ENCODE measurements around the gene HADHA. TPM values are rescaled to one million over a fixed set of nuclear protein-coding genes. Genes with fewer than 3 reads are reported as not detected.

The HADHA gene
- total and polyA plus RNA-seq, 2 donors from 2014 or later, result 135 to 171 TPM

GRCh38 chr2:26237868-26238267 is 6.6 kb downstream of the HADHA start:
- intact Hi-C loops (cut with DNase I), result no loop called here

GRCh38 chr2:26235089-26235488 is 9.3 kb downstream of the HADHA start:
- TF ChIP-seq CTCF (IDR thresholded peaks at IDR 0.05; ENCODE audit: borderline replicate concordance, extremely low read depth, insufficient read depth), result no peak
- intact Hi-C loops (cut with DNase I), result no loop called here
- H3K36me3 ChIP-seq (ENCODE audit: control insufficient read depth in 2 of 3, insufficient read depth in 3 of 3, low read length in 3 of 3), result peaks cover 9 to 50% (median 40%) of the 10 kb centered on the region in 3 donors

More at GRCh38 chr2:26237868-26238267, 6.6 kb downstream of the HADHA start:
- Histone ChIP-seq H3K27ac (ENCODE audit: low read depth in 2 of 2, low read length in 2 of 2) (no peak overlapping the region), H3K4me1 (ENCODE audit: control insufficient read depth in 2 of 3, insufficient read depth in 2 of 3, low read depth in 1 of 3, low read length in 3 of 3) (peaks cover 0 to 22% (median 3%) of the 10 kb centered on the region in 3 donors), H3K4me3 (ENCODE audit: low read length in 3 of 3) (no peak overlapping the region), H3K27me3 (ENCODE audit: control insufficient read depth, insufficient read depth, low read length) (no peaks in the 10 kb centered on the region), H3K9ac (ENCODE audit: low read length in 3 of 3) (no peak overlapping the region), H3K9me3 (ENCODE audit: control insufficient read depth in 2 of 3, insufficient read depth in 1 of 3, low read length in 3 of 3) (no peaks in the 10 kb centered on the region), H3K36me3 (ENCODE audit: control insufficient read depth in 2 of 3, insufficient read depth in 3 of 3, low read length in 3 of 3) (peaks cover 9 to 43% (median 31%) of the 10 kb centered on the region in 3 donors)
- DNase-seq (no peak), FAIRE-seq (no peak)
- TF ChIP-seq CTCF (IDR thresholded peaks at IDR 0.05; ENCODE audit: borderline replicate concordance, extremely low read depth, insufficient read depth), result no peak

GRCh38 chr2:26230806-26231205 is 13.6 kb downstream of the HADHA start:
- peaks cover 9 to 65% (median 45%) of the 10 kb centered on the region in 3 donors for H3K36me3 ChIP-seq (ENCODE audit: control insufficient read depth in 2 of 3, insufficient read depth in 3 of 3, low read length in 3 of 3)
- no peak overlapping the region for H3K27ac ChIP-seq (ENCODE audit: low read depth in 2 of 2, low read length in 2 of 2)
- no peak for DNase-seq
- H3K9me3 ChIP-seq (ENCODE audit: control insufficient read depth in 2 of 3, insufficient read depth in 1 of 3, low read length in 3 of 3), result no peaks in the 10 kb centered on the region
- no peaks in the 10 kb centered on the region for H3K27me3 ChIP-seq (ENCODE audit: control insufficient read depth, insufficient read depth, low read length)
- no peak for FAIRE-seq
- no peaks in the 10 kb centered on the region for H3K4me1 ChIP-seq (ENCODE audit: control insufficient read depth in 2 of 3, insufficient read depth in 2 of 3, low read depth in 1 of 3, low read length in 3 of 3)
- no peak overlapping the region for H3K9ac ChIP-seq (ENCODE audit: low read length in 3 of 3)
- intact Hi-C loops (cut with DNase I), result no loop called here
- TF ChIP-seq CTCF (IDR thresholded peaks at IDR 0.05; ENCODE audit: borderline replicate concordance, extremely low read depth, insufficient read depth), result no peak
- no peak overlapping the region for H3K4me3 ChIP-seq (ENCODE audit: low read length in 3 of 3)

More at GRCh38 chr2:26235089-26235488, 9.3 kb downstream of the HADHA start:
- Histone ChIP-seq H3K4me1 (ENCODE audit: control insufficient read depth in 2 of 3, insufficient read depth in 2 of 3, low read depth in 1 of 3, low read length in 3 of 3) (peaks cover 0 to 9% (median 2%) of the 10 kb centered on the region in 3 donors), H3K27ac (ENCODE audit: low read depth in 2 of 2, low read length in 2 of 2) (no peak overlapping the region), H3K9ac (ENCODE audit: low read length in 3 of 3) (no peak overlapping the region), H3K9me3 (ENCODE audit: control insufficient read depth in 2 of 3, insufficient read depth in 1 of 3, low read length in 3 of 3) (no peaks in the 10 kb centered on the region), H3K4me3 (ENCODE audit: low read length in 3 of 3) (no peak overlapping the region), H3K27me3 (ENCODE audit: control insufficient read depth, insufficient read depth, low read length) (no peaks in the 10 kb centered on the region)
- DNase-seq (peak in 1 of 5 donors; percentile 2), FAIRE-seq (no peak)

- Histone ChIP-seq H3K27me3 (ENCODE audit: control insufficient read depth, insufficient read depth, low read length) (no peaks in the 10 kb centered on the region), H3K9me3 (ENCODE audit: control insufficient read depth in 2 of 3, insufficient read depth in 1 of 3, low read length in 3 of 3) (no peaks in the 10 kb centered on the region), H3K36me3 (ENCODE audit: control insufficient read depth in 2 of 3, insufficient read depth in 3 of 3, low read length in 3 of 3) (peaks cover 7 to 55% (median 40%) of the 10 kb centered on the region in 3 donors), H3K4me3 (ENCODE audit: low read length in 3 of 3) (no peak overlapping the region), H3K27ac (ENCODE audit: low read depth in 2 of 2, low read length in 2 of 2) (no peak overlapping the region), H3K9ac (ENCODE audit: low read length in 3 of 3) (no peak overlapping the region), H3K4me1 (ENCODE audit: control insufficient read depth in 2 of 3, insufficient read depth in 2 of 3, low read depth in 1 of 3, low read length in 3 of 3) (no peaks in the 10 kb centered on the region)
- no peak for FAIRE-seq
- no peak for TF ChIP-seq CTCF (IDR thresholded peaks at IDR 0.05; ENCODE audit: borderline replicate concordance, extremely low read depth, insufficient read depth)
- intact Hi-C loops (cut with DNase I), result no loop called here
- DNase-seq, result no peak
Observed at GRCh38 chr2:26229595-26229994, 14.8 kb downstream of the HADHA start.
